ENCODE measurements around the gene B3GNT5. TPM values are rescaled to one million over a fixed set of nuclear protein-coding genes. Genes with fewer than 3 reads are reported as not detected.

The B3GNT5 gene
- total and polyA plus RNA-seq, 2 experiments from 2014 or later, result 4.9 to 6.4 TPM

DNA sequence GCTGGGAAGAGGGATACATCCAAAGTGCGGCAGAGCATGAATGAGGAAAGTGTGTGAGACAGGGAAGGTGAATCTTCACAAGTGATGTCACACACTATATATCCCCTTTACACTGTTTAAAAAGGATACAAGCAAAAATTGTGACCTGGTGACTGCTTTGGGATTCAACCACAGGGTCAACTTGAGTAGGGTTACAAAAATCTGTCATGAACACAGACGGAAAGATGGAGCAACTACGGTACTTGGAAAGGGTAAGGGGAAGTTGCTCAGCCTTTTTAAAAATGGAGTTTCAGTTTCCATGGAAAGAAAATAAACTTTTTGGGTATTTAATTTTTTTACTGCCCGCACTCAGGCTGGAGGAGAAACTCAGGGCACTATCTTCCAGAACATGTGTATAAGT is 60.3 kb downstream of the B3GNT5 start (continued):
- TF ChIP-seq ZNF462 (CRISPR knock-in tag; IDR thresholded peaks at IDR 0.05) (no peak), ZNF331 (CRISPR knock-in tag; IDR thresholded peaks at IDR 0.05; ENCODE audit: low read depth) (no peak), NANOG (IDR thresholded peaks at IDR 0.05; ENCODE audit: borderline replicate concordance) (no peak), ZNF114 (CRISPR knock-in tag; IDR thresholded peaks at IDR 0.05) (no peak), STAT1 (IDR thresholded peaks at IDR 0.05; ENCODE audit: unreplicated experiment) (no peak)
- TF ChIP-seq, protein P1, sequence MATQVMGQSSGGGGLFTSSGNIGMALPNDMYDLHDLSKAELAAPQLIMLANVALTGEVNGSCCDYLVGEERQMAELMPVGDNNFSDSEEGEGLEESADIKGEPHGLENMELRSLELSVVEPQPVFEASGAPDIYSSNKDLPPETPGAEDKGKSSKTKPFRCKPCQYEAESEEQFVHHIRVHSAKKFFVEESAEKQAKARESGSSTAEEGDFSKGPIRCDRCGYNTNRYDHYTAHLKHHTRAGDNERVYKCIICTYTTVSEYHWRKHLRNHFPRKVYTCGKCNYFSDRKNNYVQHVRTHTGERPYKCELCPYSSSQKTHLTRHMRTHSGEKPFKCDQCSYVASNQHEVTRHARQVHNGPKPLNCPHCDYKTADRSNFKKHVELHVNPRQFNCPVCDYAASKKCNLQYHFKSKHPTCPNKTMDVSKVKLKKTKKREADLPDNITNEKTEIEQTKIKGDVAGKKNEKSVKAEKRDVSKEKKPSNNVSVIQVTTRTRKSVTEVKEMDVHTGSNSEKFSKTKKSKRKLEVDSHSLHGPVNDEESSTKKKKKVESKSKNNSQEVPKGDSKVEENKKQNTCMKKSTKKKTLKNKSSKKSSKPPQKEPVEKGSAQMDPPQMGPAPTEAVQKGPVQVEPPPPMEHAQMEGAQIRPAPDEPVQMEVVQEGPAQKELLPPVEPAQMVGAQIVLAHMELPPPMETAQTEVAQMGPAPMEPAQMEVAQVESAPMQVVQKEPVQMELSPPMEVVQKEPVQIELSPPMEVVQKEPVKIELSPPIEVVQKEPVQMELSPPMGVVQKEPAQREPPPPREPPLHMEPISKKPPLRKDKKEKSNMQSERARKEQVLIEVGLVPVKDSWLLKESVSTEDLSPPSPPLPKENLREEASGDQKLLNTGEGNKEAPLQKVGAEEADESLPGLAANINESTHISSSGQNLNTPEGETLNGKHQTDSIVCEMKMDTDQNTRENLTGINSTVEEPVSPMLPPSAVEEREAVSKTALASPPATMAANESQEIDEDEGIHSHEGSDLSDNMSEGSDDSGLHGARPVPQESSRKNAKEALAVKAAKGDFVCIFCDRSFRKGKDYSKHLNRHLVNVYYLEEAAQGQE (IDR thresholded peaks at IDR 0.05; ENCODE audit: unreplicated experiment), result no peak

GRCh38 chr3:183313764-183314163 is 60.7 kb downstream of the B3GNT5 start:
- H3K4me1 ChIP-seq (ENCODE audit: insufficient read depth), result no peaks in the 10 kb centered on the region
- peak overlapping the region; percentile 31; the same call in 1 of the 2 replicates for H3K27ac Mint-ChIP-seq
- H3K27me3 Mint-ChIP-seq (ENCODE audit: insufficient read depth, low read depth, poor library complexity), result no peaks in the 10 kb centered on the region
- no peaks in the 10 kb centered on the region for H3K9me2 ChIP-seq (ENCODE audit: insufficient read depth)
- H3K4me1 Mint-ChIP-seq, result peaks cover 2% of the 10 kb centered on the region; the same call in 2 of the 3 replicates
- H3F3A ChIP-seq (replicated peaks; ENCODE audit: low read depth), result no peaks in the 10 kb centered on the region
- no peak overlapping the region for H3K4me3 ChIP-seq
- H3K36me3 ChIP-seq (ENCODE audit: insufficient read depth), result peaks cover 8% of the 10 kb centered on the region; the same call in 1 of the 2 replicates
- no peak overlapping the region for H2AFZ ChIP-seq
- peaks cover 7% of the 10 kb centered on the region; the same call in 2 of the 3 replicates for H3K36me3 Mint-ChIP-seq (ENCODE audit: low read depth)
- no peak overlapping the region for H3K4me2 ChIP-seq
- no peaks in the 10 kb centered on the region for H4K20me1 ChIP-seq (replicated peaks; ENCODE audit: insufficient read depth)
- ATAC-seq (peak; percentile 50; the same call in 2 of the 3 replicates), DNase-seq (ENCODE audit: low spot score) (no peak)
- H3K79me2 ChIP-seq (replicated peaks; ENCODE audit: insufficient read depth), result no peaks in the 10 kb centered on the region
- no peaks in the 10 kb centered on the region for H3K9me3 Mint-ChIP-seq
- H3K27me3 ChIP-seq (ENCODE audit: insufficient read depth), result no peaks in the 10 kb centered on the region
- no peak overlapping the region for H3K4me3 Mint-ChIP-seq
- H3K27ac ChIP-seq (ENCODE audit: low read depth), result no peak overlapping the region
- TF ChIP-seq, protein P2, sequence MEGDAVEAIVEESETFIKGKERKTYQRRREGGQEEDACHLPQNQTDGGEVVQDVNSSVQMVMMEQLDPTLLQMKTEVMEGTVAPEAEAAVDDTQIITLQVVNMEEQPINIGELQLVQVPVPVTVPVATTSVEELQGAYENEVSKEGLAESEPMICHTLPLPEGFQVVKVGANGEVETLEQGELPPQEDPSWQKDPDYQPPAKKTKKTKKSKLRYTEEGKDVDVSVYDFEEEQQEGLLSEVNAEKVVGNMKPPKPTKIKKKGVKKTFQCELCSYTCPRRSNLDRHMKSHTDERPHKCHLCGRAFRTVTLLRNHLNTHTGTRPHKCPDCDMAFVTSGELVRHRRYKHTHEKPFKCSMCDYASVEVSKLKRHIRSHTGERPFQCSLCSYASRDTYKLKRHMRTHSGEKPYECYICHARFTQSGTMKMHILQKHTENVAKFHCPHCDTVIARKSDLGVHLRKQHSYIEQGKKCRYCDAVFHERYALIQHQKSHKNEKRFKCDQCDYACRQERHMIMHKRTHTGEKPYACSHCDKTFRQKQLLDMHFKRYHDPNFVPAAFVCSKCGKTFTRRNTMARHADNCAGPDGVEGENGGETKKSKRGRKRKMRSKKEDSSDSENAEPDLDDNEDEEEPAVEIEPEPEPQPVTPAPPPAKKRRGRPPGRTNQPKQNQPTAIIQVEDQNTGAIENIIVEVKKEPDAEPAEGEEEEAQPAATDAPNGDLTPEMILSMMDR (conservative IDR thresholded peaks at IDR 0.05; ENCODE audit: low read depth in 2 of 2), result no peak
- TF ChIP-seq JUNB (IDR thresholded peaks at IDR 0.05; ENCODE audit: unreplicated experiment) (no peak), POLR2AphosphoS5 (IDR thresholded peaks at IDR 0.05; ENCODE audit: low read depth) (no peak)
- TF ChIP-seq, protein P1 (IDR thresholded peaks at IDR 0.05; ENCODE audit: unreplicated experiment), result no peak
